HG03520 (cell line): ENCODE data around the gene FAM83G.
"Not testable (repeated sequence)": the region's sequence is repeated elsewhere in the genome, so short reads cannot be mapped to it uniquely, and the experiment has no call there.

Experiments
- ATAC-seq: cut with Tn5 transposase; IDR thresholded peaks from one replicate; pipeline ENCODE4 v1.9.1; 2021; ENCODE audit warnings: mild to moderate bottlenecking, moderate library complexity; ENCODE audit not compliant: unreplicated experiment

The FAM83G gene

GRCh38 chr17:19024101-19025078 lies 19.8 kb upstream of the FAM83G start:
- ATAC-seq: no peak

GRCh38 chr17:19023209-19023999 lies 18.8 kb upstream of the FAM83G start:
- no peak for ATAC-seq

GRCh38 chr17:19022747-19023146 lies 18.2 kb upstream of the FAM83G start:
- ATAC-seq: no peak

- no peak for ATAC-seq
These were observed 17.6 kb upstream of the FAM83G start for GRCh38 chr17:19022128-19022527.

- ATAC-seq: no peak
These were observed 17.1 kb upstream of the FAM83G start for GRCh38 chr17:19021622-19022083.

GRCh38 chr17:19021011-19021621 lies 16.6 kb upstream of the FAM83G start:
- ATAC-seq: not testable (repeated sequence)

GRCh38 chr17:19020016-19020415 lies 15.5 kb upstream of the FAM83G start:
- no peak for ATAC-seq

GRCh38 chr17:19019041-19019941 lies 14.7 kb upstream of the FAM83G start:
- ATAC-seq: no peak

- ATAC-seq: no peak
These were observed 14.0 kb upstream of the FAM83G start for GRCh38 chr17:19018600-19018950.

GRCh38 chr17:19017804-19018599 lies 13.4 kb upstream of the FAM83G start:
- no peak for ATAC-seq

GRCh38 chr17:19017401-19017800 lies 12.8 kb upstream of the FAM83G start:
- ATAC-seq: no peak

- ATAC-seq: no peak
These were observed 12.3 kb upstream of the FAM83G start for GRCh38 chr17:19016881-19017280.

GRCh38 chr17:19016297-19016696 lies 11.7 kb upstream of the FAM83G start:
- no peak for ATAC-seq

- ATAC-seq: no peak
These were observed 10.9 kb upstream of the FAM83G start for GRCh38 chr17:19015428-19015827.

- ATAC-seq: no peak
These were observed 10.2 kb upstream of the FAM83G start for GRCh38 chr17:19014628-19015215.

GRCh38 chr17:19013806-19014627 lies 9.5 kb upstream of the FAM83G start:
- no peak for ATAC-seq

- no peak for ATAC-seq
These were observed 8.7 kb upstream of the FAM83G start for GRCh38 chr17:19013226-19013625.
